Mucosa of descending colon (tissue), 3 donors: ENCODE measurements around the gene KCNJ2. TPM values are rescaled to one million over a fixed set of nuclear protein-coding genes. Genes with fewer than 3 reads are reported as not detected.

Source experiments
- ATAC-seq: fragments of 200-7000 bp; cut with Tn5 transposase; one replicate; pipeline ENCODE4 v1.9.1; 2020; ENCODE audit warnings: mild to moderate bottlenecking, moderate library complexity
- DNase-seq, 3 donors: peaks; one replicate each; pipeline ENCODE4 v3.0.0-alpha.2; 2020
- H3K36me3 ChIP-seq: fragments of 200-600 bp; one replicate; pipeline ENCODE4 v1.8.0; 2021; ENCODE audit warnings: low read depth, mild to moderate bottlenecking
- H3K4me1 ChIP-seq: fragments of 200-600 bp; one replicate; pipeline ENCODE4 v1.8.0; 2021; ENCODE audit warnings: low read depth, mild to moderate bottlenecking
- H3K4me3 ChIP-seq: fragments of 200-600 bp; one replicate; pipeline ENCODE4 v1.8.0; 2021; ENCODE audit warnings: mild to moderate bottlenecking
- H3K9me3 ChIP-seq: fragments of 200-600 bp; one replicate; pipeline ENCODE4 v1.8.0; 2021; ENCODE audit warnings: mild to moderate bottlenecking
- CTCF ChIP-seq: fragments of 200-600 bp; IDR thresholded peaks from one replicate; pipeline ENCODE4 v1.8.0; 2022; ENCODE audit warnings: antibody characterized with exemption, mild to moderate bottlenecking
- intact Hi-C, 2 donors: fragments of 100-400 bp; cut with DNase I in 1 of 2; cut with micrococcal nuclease in 1 of 2; formaldehyde crosslinking; loops; one replicate each; pipeline versions ENCODE4 v1.11.0 to v1.11.1; 2022; cut with DNase I, micrococcal nuclease
- total RNA-seq, 3 donors: library from RNA; stranded (reverse); fragmentation: NEBNext Ultra II Directional in 2 of 3; extraction: Animal tissue kit (Norgen Biotek cat#: 25700) in 2 of 3; gene quantifications; one replicate each; pipeline versions ENCODE4 v1.2.1 to v1.2.4, GENCODE V29; 2021 to 2023
- donor health status: DM: no; HTN: no; CAD: no; lungs with moderate emphysema.
- donor health status: DM: no; HTN: no; CAD: no.
- donor health status: DM: no; HTN: yes; CAD: no.

KCNJ2 gene
- total RNA-seq, 3 donors from 2014 or later: 9.2 to 17.3 (median 14.4) TPM

- TF ChIP-seq CTCF: no peak
- no peaks in the 10 kb centered on the region for H3K9me3 ChIP-seq
- peaks cover 6% of the 10 kb centered on the region for H3K4me1 ChIP-seq
- H3K36me3 ChIP-seq: no peaks in the 10 kb centered on the region
- ATAC-seq: no peak
- intact Hi-C loops: no loop called here
- DNase-seq: no peak
- H3K4me3 ChIP-seq: no peak overlapping the region
These were observed 36.8 kb upstream of the KCNJ2 start for GRCh38 chr17:70132505-70132904.

- Histone ChIP-seq H3K9me3 (no peaks in the 10 kb centered on the region), H3K4me3 (no peak overlapping the region), H3K4me1 (peaks cover 9% of the 10 kb centered on the region), H3K36me3 (no peaks in the 10 kb centered on the region)
- ATAC-seq (no peak), DNase-seq (no peak)
- intact Hi-C loops: no loop called here
- no peak for TF ChIP-seq CTCF
These were observed 35.3 kb upstream of the KCNJ2 start for GRCh38 chr17:70134042-70134441.

GRCh38 chr17:70134777-70135176, 34.6 kb upstream of the KCNJ2 start:
- H3K4me3 ChIP-seq: no peak overlapping the region
- TF ChIP-seq CTCF: no peak
- no peaks in the 10 kb centered on the region for H3K9me3 ChIP-seq
- no peaks in the 10 kb centered on the region for H3K36me3 ChIP-seq
- peaks cover 12% of the 10 kb centered on the region for H3K4me1 ChIP-seq
- DNase-seq: no peak
- no peak for ATAC-seq
- intact Hi-C loops: no loop called here

- peaks cover 13% of the 10 kb centered on the region for H3K4me1 ChIP-seq
- intact Hi-C loops: no loop called here
- no peaks in the 10 kb centered on the region for H3K9me3 ChIP-seq
- no peak for TF ChIP-seq CTCF
- H3K4me3 ChIP-seq: no peak overlapping the region
- ATAC-seq (peak; percentile 66), DNase-seq (peak in 1 of 3 donors; percentile 36)
- no peaks in the 10 kb centered on the region for H3K36me3 ChIP-seq
These were observed 33.2 kb upstream of the KCNJ2 start for GRCh38 chr17:70136131-70136530.

GRCh38 chr17:70137451-70138230, 31.7 kb upstream of the KCNJ2 start:
- peaks cover 13% of the 10 kb centered on the region for H3K4me1 ChIP-seq

More at GRCh38 chr17:70137451-70138230, 31.7 kb upstream of the KCNJ2 start:
- Histone ChIP-seq H3K36me3 (no peaks in the 10 kb centered on the region), H3K4me3 (no peak overlapping the region), H3K9me3 (no peaks in the 10 kb centered on the region)
- DNase-seq (peak in 1 of 3 donors; percentile 65), ATAC-seq (peak; percentile 92)
- TF ChIP-seq CTCF: no peak
- intact Hi-C loops: no loop called here
